H9 (cell line): ENCODE data around the gene AKT1S1. TPM values are rescaled to one million over a fixed set of nuclear protein-coding genes. Genes with fewer than 3 reads are reported as not detected.

Source experiments
- DNase-seq: peaks from one replicate; pipeline ENCODE4 v3.0.0-alpha.2; 2017
- H2AFZ ChIP-seq: one replicate; pipeline ENCODE4 v1.6.1; 2013; ENCODE audit warnings: mild to moderate bottlenecking, low read length, control low read depth, moderate library complexity
- H2AK5ac ChIP-seq: 2 replicates; pipeline ENCODE4 v1.6.1; 2013; ENCODE audit warnings: low read length, control low read depth, mixed read lengths; ENCODE audit not compliant: insufficient read length
- H2BK120ac ChIP-seq: one replicate; pipeline ENCODE4 v1.6.1; 2013; ENCODE audit warnings: low read depth, mild to moderate bottlenecking, low read length, control low read depth, inconsistent platforms; ENCODE audit not compliant: poor library complexity, severe bottlenecking
- H2BK12ac ChIP-seq: 2 replicates; pipeline ENCODE4 v1.6.1; 2013; ENCODE audit warnings: low read length, control low read depth, mixed read lengths, low read depth; ENCODE audit not compliant: insufficient read length
- H2BK15ac ChIP-seq: 2 replicates; pipeline ENCODE4 v1.6.1; 2013; ENCODE audit warnings: low read depth, low read length, control low read depth
- H2BK20ac ChIP-seq: one replicate; pipeline ENCODE4 v1.6.1; 2013; ENCODE audit warnings: low read depth, mild to moderate bottlenecking, low read length, control low read depth, inconsistent platforms; ENCODE audit not compliant: poor library complexity, severe bottlenecking
- H2BK5ac ChIP-seq: 2 replicates; pipeline ENCODE4 v1.6.1; 2013; ENCODE audit warnings: low read length, control low read depth, mixed read lengths; ENCODE audit not compliant: insufficient read length
- H3K14ac ChIP-seq: 2 replicates; pipeline ENCODE4 v1.6.1; 2013; ENCODE audit warnings: low read length, control low read depth; ENCODE audit not compliant: insufficient read depth
- H3K18ac ChIP-seq: 2 replicates; pipeline ENCODE4 v1.6.1; 2013; ENCODE audit warnings: low read depth, mild to moderate bottlenecking, mixed read lengths, low read length, control low read depth; ENCODE audit not compliant: insufficient read length
- H3K23ac ChIP-seq: 2 replicates; pipeline ENCODE4 v1.6.1; 2013; ENCODE audit warnings: low read length, control low read depth, mixed read lengths, low read depth; ENCODE audit not compliant: insufficient read length
- H3K23me2 ChIP-seq: 2 replicates; pipeline ENCODE4 v1.6.1; 2013; ENCODE audit warnings: low read depth, mild to moderate bottlenecking, mixed read lengths, low read length, control low read depth; ENCODE audit not compliant: insufficient read length, poor library complexity, severe bottlenecking
- H3K27ac ChIP-seq: 2 replicates; pipeline ENCODE4 v1.5.1; 2013; ENCODE audit warnings: low read length, control low read depth, mixed read lengths, low read depth; ENCODE audit not compliant: insufficient read length
- H3K27me3 ChIP-seq: 2 replicates; pipeline ENCODE4 v1.6.1; 2013; ENCODE audit warnings: low read length, control low read depth, inconsistent platforms; ENCODE audit not compliant: insufficient read depth
- H3K4ac ChIP-seq: 2 replicates; pipeline ENCODE4 v1.6.1; 2013; ENCODE audit warnings: low read depth, mild to moderate bottlenecking, control low read depth, inconsistent platforms, low read length, moderate library complexity
- H3K4me1 ChIP-seq: 2 replicates; pipeline ENCODE4 v1.6.1; 2013; ENCODE audit warnings: low read length, control low read depth, inconsistent platforms; ENCODE audit not compliant: insufficient read depth
- H3K4me2 ChIP-seq: 2 replicates; pipeline ENCODE4 v1.6.1; 2013; ENCODE audit warnings: low read length, control low read depth, mixed read lengths; ENCODE audit not compliant: insufficient read length, insufficient read depth
- H3K56ac ChIP-seq: 2 replicates; pipeline ENCODE4 v1.6.1; 2013; ENCODE audit warnings: low read depth, mild to moderate bottlenecking, mixed read lengths, low read length, control low read depth; ENCODE audit not compliant: insufficient read length
- H3K79me1 ChIP-seq: 2 replicates; pipeline ENCODE4 v1.6.1; 2013; ENCODE audit warnings: low read depth, mild to moderate bottlenecking, moderate library complexity, low read length, control low read depth, inconsistent platforms; ENCODE audit not compliant: insufficient read depth, poor library complexity, severe bottlenecking
- H3K79me2 ChIP-seq: 2 replicates; pipeline ENCODE4 v1.6.1; 2013; ENCODE audit warnings: low read length, control low read depth, inconsistent platforms; ENCODE audit not compliant: insufficient read depth
- H3K9ac ChIP-seq: 2 replicates; pipeline ENCODE4 v1.6.1; 2013; ENCODE audit warnings: low read length, control low read depth, mixed read lengths; ENCODE audit not compliant: insufficient read length; ENCODE audit errors: extremely low read depth
- H3K9me3 ChIP-seq: one replicate; pipeline ENCODE4 v1.6.1; 2013; ENCODE audit warnings: low read depth, low read length, inconsistent platforms; ENCODE audit not compliant: control insufficient read depth
- H3T11ph ChIP-seq: one replicate; pipeline ENCODE4 v1.6.1; 2013; ENCODE audit warnings: mild to moderate bottlenecking, low read length, control low read depth, inconsistent platforms
- H4K20me1 ChIP-seq: one replicate; pipeline ENCODE4 v1.6.1; 2013; ENCODE audit not compliant: control insufficient read depth, insufficient read length, insufficient read depth
- H4K5ac ChIP-seq: 2 replicates; pipeline ENCODE4 v1.6.1; 2013; ENCODE audit warnings: low read depth, mild to moderate bottlenecking, mixed read lengths, low read length, control low read depth; ENCODE audit not compliant: insufficient read length
- H4K8ac ChIP-seq: replicated peaks from 2 replicates; pipeline ENCODE4 v1.6.1; 2013; ENCODE audit warnings: low read length, control low read depth, mixed read lengths, low read depth; ENCODE audit not compliant: insufficient read length
- H4K91ac ChIP-seq: 2 replicates; pipeline ENCODE4 v1.6.1; 2013; ENCODE audit warnings: low read depth, mild to moderate bottlenecking, moderate library complexity, mixed read lengths, low read length, control low read depth; ENCODE audit not compliant: insufficient read length
- H3K27ac Mint-ChIP-seq, 3 experiments: 2 replicates in 2 of 3; 3 replicates in 1 of 3; pipeline ENCODE4 v1.8.0; 2020 to 2021; ENCODE audit warnings: mixed read lengths in 3 of 3, mild to moderate bottlenecking in 1 of 3, moderate library complexity in 1 of 3
- H3K27me3 Mint-ChIP-seq: 2 replicates; pipeline ENCODE4 v1.8.0; 2021; ENCODE audit warnings: low read depth, mild to moderate bottlenecking, moderate library complexity, mixed read lengths
- H3K36me3 Mint-ChIP-seq, 3 experiments: 2 replicates in 2 of 3; 3 replicates in 1 of 3; pipeline ENCODE4 v1.8.0; 2020 to 2021; ENCODE audit warnings: low read depth in 3 of 3, mixed read lengths in 3 of 3; ENCODE audit not compliant: insufficient read depth in 1 of 3
- H3K4me1 Mint-ChIP-seq, 2 experiments: 2 replicates each; pipeline ENCODE4 v1.8.0; 2020; ENCODE audit warnings: mixed read lengths in 2 of 2
- H3K4me3 Mint-ChIP-seq, 2 experiments: 2 replicates in 1 of 2; 3 replicates in 1 of 2; pipeline ENCODE4 v1.8.0; 2020 to 2021; ENCODE audit warnings: mild to moderate bottlenecking in 2 of 2, mixed read lengths in 2 of 2, moderate library complexity in 1 of 2
- H3K9me3 Mint-ChIP-seq, 2 experiments: 2 replicates in 1 of 2; 3 replicates in 1 of 2; pipeline ENCODE4 v1.8.0; 2020; ENCODE audit warnings: mild to moderate bottlenecking in 2 of 2, mixed read lengths in 2 of 2, moderate library complexity in 1 of 2
- CTCF ChIP-seq: fragments of 200-600 bp; sonication (generic); conservative IDR thresholded peaks from 3 replicates; pipeline ENCODE4 v1.8.0; 2021; ENCODE audit warnings: antibody characterized with exemption, mild to moderate bottlenecking
- WGBS: extraction: QIAGEN DNeasy Blood & Tissue Kit; methylation state at CpG from one replicate; pipeline ENCODE4 v1.1.7; 2013; ENCODE audit warnings: missing lambda C conversion rate, low lambda C conversion rate, mixed read lengths; ENCODE audit not compliant: insufficient read length; ENCODE audit errors: extremely low coverage; 5-methylcytosine and 5-hydroxymethylcytosine counted together
- total RNA-seq: library from RNA; stranded (reverse); gene quantifications from 2 replicates; pipeline ENCODE4 v1.2.1, GENCODE V29; 2021

AKT1S1 gene
- total RNA-seq, 1 experiment from 2014 or later: 43.5 TPM

- H3K4me3 Mint-ChIP-seq: no peak overlapping the region
- WGBS: no CpG with 5 or more reads among the region's 5 CpGs
Measured at GRCh38 chr19:49837009-49837310, 40.2 kb downstream of the AKT1S1 start.

More at GRCh38 chr19:49837009-49837310, 40.2 kb downstream of the AKT1S1 start:
- no peak overlapping the region for H2AFZ ChIP-seq
- no peak overlapping the region for H3K18ac ChIP-seq
- H3K23me2 ChIP-seq: no peaks in the 10 kb centered on the region
- no peak overlapping the region for H3K56ac ChIP-seq
- H3K9me3 ChIP-seq: no peaks in the 10 kb centered on the region
- Mint-ChIP-seq H3K36me3 (peaks cover 23 to 75% (median 66%) of the 10 kb centered on the region in 3 experiments), H3K27ac (peak overlapping the region in 2 of 3 experiments; percentile 53 to 57; a peak in 3 of 7 replicates), H3K4me1 (peaks cover 0 to 5% of the 10 kb centered on the region in 2 experiments; a peak in 2 of 4 replicates), H3K27me3 (peaks cover 1% of the 10 kb centered on the region; the same call in 1 of the 2 replicates), H3K9me3 (no peaks in the 10 kb centered on the region)
- no peak overlapping the region for H3K9ac ChIP-seq
- H3K79me2 ChIP-seq: no peaks in the 10 kb centered on the region
- no peak overlapping the region for H2AK5ac ChIP-seq
- no peak for TF ChIP-seq CTCF
- H4K5ac ChIP-seq: no peak overlapping the region
- no peak overlapping the region for H2BK120ac ChIP-seq
- H3T11ph ChIP-seq: no peak overlapping the region
- no peaks in the 10 kb centered on the region for H3K4me1 ChIP-seq
- H3K14ac ChIP-seq: no peak overlapping the region
- H4K20me1 ChIP-seq: no peaks in the 10 kb centered on the region
- no peak overlapping the region for H3K23ac ChIP-seq
- no peak overlapping the region for H2BK15ac ChIP-seq
- no peaks in the 10 kb centered on the region for H3K79me1 ChIP-seq
- no peak overlapping the region for H2BK5ac ChIP-seq
- no peak overlapping the region for H4K91ac ChIP-seq
- H3K4me2 ChIP-seq: no peak overlapping the region
- H4K8ac ChIP-seq: no peak overlapping the region
- no peak overlapping the region for H3K4ac ChIP-seq
- DNase-seq: no peak
- H2BK20ac ChIP-seq: no peak overlapping the region
- no peak overlapping the region for H3K27ac ChIP-seq
- no peak overlapping the region for H2BK12ac ChIP-seq
- H3K27me3 ChIP-seq: no peaks in the 10 kb centered on the region
